K562 (cell line): ENCODE results near the gene LSS. TPM values are rescaled to one million over a fixed set of nuclear protein-coding genes. Genes with fewer than 3 reads are reported as not detected.
A peak's percentile ranks its signal among the peaks of the same experiment; 100 is the strongest.

Source experiments
- ATAC-seq: fragments of 200-7000 bp; cut with Tn5 transposase; 3 replicates; pipeline ENCODE4 v1.9.1; 2020; ENCODE audit warnings: moderate library complexity
- BruUV-seq: library from RNA; stranded (reverse); fragments of 400-500 nt; replicated peaks from 2 replicates; lab custom pipeline; 2021; lab: Mats Ljungman, UMichigan
- CTCF ChIA-PET: fragments of 300-600 bp; formaldehyde crosslinking; extraction: SDS; loops from one replicate; lab custom pipeline; 2021; ENCODE audit warnings: low intra/inter-chr PET ratio; lab: Yijun Ruan, JAX
- POLR2A ChIA-PET: fragments of 300-600, 350-650 bp; sonication (Branson Sonifier 250); formaldehyde crosslinking; extraction: SDS; loops from one replicate; lab custom pipeline; 2021; ENCODE audit warnings: antibody characterized with exemption, inconsistent platforms; lab: Yijun Ruan, JAX
- DNase-seq, 4 experiments: peaks; one replicate each; pipeline versions ENCODE4 v3.0.0 to v3.0.0-alpha.2; 2011 to 2018; ENCODE audit warnings: low spot score in 3 of 4, mixed read lengths in 3 of 4; ENCODE audit errors: extremely low read depth in 1 of 4
- FAIRE-seq: peaks from 2 replicates; lab custom pipeline; 2011; peaks lifted over from hg19 to GRCh38; lab: Jason Lieb, UNC
- H2AFZ ChIP-seq: 2 replicates; pipeline ENCODE4 v1.6.0; 2011; ENCODE audit warnings: low read depth, low read length, control low read depth, inconsistent platforms
- H3K27ac ChIP-seq: fragments of 200-600 bp; 3 replicates; pipeline ENCODE4 v1.8.0; 2011; ENCODE audit warnings: low read depth, mild to moderate bottlenecking, control low read depth, inconsistent platforms, low read length, moderate library complexity, mixed read lengths; ENCODE audit errors: extremely low read depth
- H3K27me3 ChIP-seq, 2 experiments: fragments of 300-600 bp in 1 of 2; 2 replicates in 1 of 2; 3 replicates in 1 of 2; pipeline versions ENCODE4 v1.6.0 to v1.8.0; 2011; ENCODE audit warnings: inconsistent platforms in 2 of 2, low read length in 2 of 2, mild to moderate bottlenecking in 1 of 2, mixed read lengths in 1 of 2, moderate library complexity in 1 of 2; ENCODE audit not compliant: control insufficient read depth in 2 of 2, insufficient read depth in 2 of 2
- H3K36me3 ChIP-seq: fragments of 300-600 bp; 3 replicates; pipeline ENCODE4 v1.8.0; 2011; ENCODE audit warnings: mild to moderate bottlenecking, low read length, inconsistent platforms; ENCODE audit not compliant: control insufficient read depth, insufficient read depth
- H3K4me1 ChIP-seq, 2 experiments: fragments of 200-600 bp in 1 of 2; replicated peaks in 1 of 2; 2 replicates in 1 of 2; 3 replicates in 1 of 2; pipeline versions ENCODE4 v1.5.1 to v1.8.0; 2011; ENCODE audit warnings: inconsistent platforms in 2 of 2, low read length in 2 of 2, mild to moderate bottlenecking in 1 of 2, mixed read lengths in 1 of 2, moderate library complexity in 1 of 2; ENCODE audit not compliant: control insufficient read depth in 2 of 2, insufficient read depth in 2 of 2
- H3K4me2 ChIP-seq: 2 replicates; pipeline ENCODE4 v1.6.1; 2011; ENCODE audit warnings: low read length, control low read depth, inconsistent platforms, mixed read lengths; ENCODE audit not compliant: insufficient read depth
- H3K4me3 ChIP-seq: fragments of 200-600 bp; sonication (generic), shearing (Covaris generic); 2 replicates; pipeline ENCODE4 v1.5.1; 2016; ENCODE audit warnings: control low read depth, inconsistent platforms
- H3K79me2 ChIP-seq: fragments of 200-600 bp; 3 replicates; pipeline ENCODE4 v1.8.0; 2011; ENCODE audit warnings: low read length, inconsistent platforms; ENCODE audit not compliant: control insufficient read depth, insufficient read depth
- H3K9ac ChIP-seq, 2 experiments: 2 replicates each; pipeline versions ENCODE4 v1.6.0 to v1.6.1; 2011; ENCODE audit warnings: low read depth in 2 of 2, low read length in 2 of 2, control low read depth in 1 of 2, inconsistent platforms in 1 of 2, mild to moderate bottlenecking in 1 of 2, mixed read lengths in 1 of 2; ENCODE audit not compliant: insufficient read depth in 1 of 2
- H3K9me1 ChIP-seq: one replicate; pipeline ENCODE4 v1.6.0; 2011; ENCODE audit warnings: inconsistent platforms, mild to moderate bottlenecking, low read length, moderate library complexity; ENCODE audit not compliant: control insufficient read depth, insufficient read depth
- H3K9me3 ChIP-seq: replicated peaks from 2 replicates; pipeline ENCODE4 v1.5.1; 2011; ENCODE audit warnings: low read depth, low read length, inconsistent platforms; ENCODE audit not compliant: control insufficient read depth, insufficient read depth
- H4K20me1 ChIP-seq: replicated peaks from 2 replicates; pipeline ENCODE4 v1.6.1; 2011; ENCODE audit warnings: low read length, inconsistent platforms, mixed read lengths; ENCODE audit not compliant: control insufficient read depth, insufficient read depth
- CHD1 ChIP-seq: fragments of 200-600 bp; sonication (generic); IDR thresholded peaks from one replicate; pipeline ENCODE4 v1.6.1; 2012; ENCODE audit warnings: mild to moderate bottlenecking, moderate library complexity, low read length, inconsistent platforms
- CREB3L1 ChIP-seq: fragments of 450-650 bp; IDR thresholded peaks from 2 replicates; pipeline ENCODE4 v1.6.1; 2014; ENCODE audit warnings: low read depth, mild to moderate bottlenecking, moderate library complexity, borderline replicate concordance
- ETV6 ChIP-seq, 3 experiments: fragments of 150-350 bp in 1 of 3; sonication (generic) in 1 of 3; formaldehyde crosslinking in 1 of 3; IDR thresholded peaks; 2 replicates each; pipeline versions ENCODE4 v1.6.1 to v1.8.0; 2014 to 2022; ENCODE audit warnings: borderline replicate concordance in 2 of 3, low read depth in 2 of 3, antibody characterized with exemption in 1 of 3, low read length in 1 of 3, mild to moderate bottlenecking in 1 of 3, missing genetic modification reagents in 1 of 3
- RBM14 ChIP-seq: fragments of 200-400 bp; formaldehyde crosslinking; IDR thresholded peaks from 2 replicates; pipeline ENCODE4 v1.6.1; 2018; ENCODE audit warnings: low read depth, mild to moderate bottlenecking, low read length, moderate library complexity, borderline replicate concordance; ENCODE audit not compliant: insufficient read depth
- TSC22D4 ChIP-seq: fragments of 450-650 bp; IDR thresholded peaks from 2 replicates; pipeline ENCODE4 v1.6.1; 2016; ENCODE audit warnings: missing genetic modification characterization, missing biosample characterization, control low read depth
- ZNF395 ChIP-seq: fragments of 200-800 bp; sonication (Bioruptor generic); IDR thresholded peaks from 2 replicates; pipeline ENCODE4 v1.6.1; 2017; ENCODE audit warnings: missing genetic modification characterization, missing compliant biosample characterization
- ZNF764 ChIP-seq: fragments of 250-450 bp; sonication (Bioruptor Pico); IDR thresholded peaks from 2 replicates; pipeline ENCODE4 v1.4.0; 2020; ENCODE audit warnings: low read depth, mild to moderate bottlenecking, moderate library complexity
- WGBS: fragments of 100-300 bp; shearing (Covaris generic); methylation state at CpG from one replicate; pipeline ENCODE4 v1.1.6; 2016; ENCODE audit warnings: low coverage, mixed read lengths; ENCODE audit not compliant: insufficient coverage; ENCODE audit errors: missing lambda C conversion rate; 5-methylcytosine and 5-hydroxymethylcytosine counted together
- in situ Hi-C: fragments of 300-500 bp; cut with MboI; formaldehyde crosslinking; loops from 4 replicates; pipeline ENCODE4 v1.15.0; 2018; ENCODE audit warnings: inconsistent platforms, mixed read lengths
- intact Hi-C: fragments of 100-400 bp; cut with micrococcal nuclease; formaldehyde crosslinking; loops from 2 replicates; pipeline ENCODE4 v1.14.2; 2022
- polyA plus RNA-seq, 8 experiments: library from polyadenylated mRNA; depleted of rRNA in 4 of 8; stranded (reverse) in 5 of 8; unstranded in 3 of 8; fragments of >200 nt; fragmentation: Nextera tagmentation in 2 of 8; fragmentation: Illumina TruSeq in 1 of 8; extraction: Ambion mirVana in 2 of 8; extraction: Trizol in 1 of 8; gene quantifications; 2 replicates each; pipeline versions ENCODE4 v1.2.1 to v1.2.3, GENCODE V29; 2011 to 2014; ENCODE audit warnings: inconsistent platforms in 1 of 8, missing spikeins in 1 of 8
- total RNA-seq, 7 experiments: library from RNA; depleted of rRNA in 6 of 7; stranded (reverse); fragments of >200 nt in 6 of 7; fragmentation: Illumina TruSeq in 2 of 7; extraction: Trizol in 2 of 7; gene quantifications; 2 replicates each; pipeline versions ENCODE4 v1.2.1 to v1.2.3, GENCODE V29; 2011 to 2021; ENCODE audit warnings: low replicate concordance in 1 of 7

The LSS gene
- total and polyA plus RNA-seq, 9 of the 15 experiments (the other 6 are each of a cell fraction or from before 2014, with no cell fraction given) = 2.2 to 89.5 (median 37.4) TPM

DNA sequence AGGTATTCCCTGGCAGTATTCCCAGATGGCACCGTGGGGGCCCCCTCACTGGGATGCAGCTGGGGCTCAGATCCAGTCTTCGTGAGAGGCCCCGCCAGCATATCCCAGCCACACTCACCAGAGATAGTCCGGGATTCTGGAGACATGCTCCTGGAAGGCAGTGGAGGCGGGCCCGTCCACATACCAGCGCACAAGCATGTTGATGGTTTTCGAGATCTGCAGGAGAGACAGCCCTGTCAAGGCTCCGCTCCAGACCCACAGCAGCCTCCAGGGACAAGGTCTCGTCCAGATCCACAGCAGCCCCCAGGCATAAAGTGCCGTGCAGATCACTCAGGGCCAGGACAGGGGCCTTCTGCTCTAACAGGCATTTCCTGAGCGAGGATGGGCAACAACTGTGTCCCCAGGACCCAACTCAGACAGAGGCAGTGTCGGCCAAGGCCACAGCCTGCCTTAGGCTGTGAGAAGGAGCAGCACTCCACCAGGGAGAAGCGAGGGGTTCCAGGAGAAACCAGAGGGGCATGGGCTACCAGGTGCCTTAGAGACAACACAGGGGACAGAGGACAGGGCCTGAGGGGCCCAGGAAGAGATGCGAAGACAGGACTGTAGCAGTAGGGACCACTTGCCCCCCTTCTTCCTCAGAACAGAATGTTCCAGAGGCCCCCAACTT, 14.8 kb downstream of the LSS start:
- 89% methylated on average over 14 of the region's 15 CpGs for WGBS
- no peak overlapping the region for H3K4me2 ChIP-seq
- DNase-seq (no peak), ATAC-seq (no peak), FAIRE-seq (no peak)
- no peak overlapping the region for H2AFZ ChIP-seq
- in situ Hi-C loops = no loop called here
- H3K9me3 ChIP-seq = no peaks in the 10 kb centered on the region
- no peaks in the 10 kb centered on the region for H3K79me2 ChIP-seq
- CTCF ChIA-PET = no interaction called here
- peak overlapping the region in 1 of 2 experiments; percentile 48; a peak in 1 of 4 replicates for H3K9ac ChIP-seq
- BruUV-seq = no TSS peak
- H3K27me3 ChIP-seq = no peaks in the 10 kb centered on the region
- peaks cover 0 to 24% of the 10 kb centered on the region in 2 experiments; a peak in 1 of 5 replicates for H3K4me1 ChIP-seq
- TF ChIP-seq CHD1 = no peak
- TF ChIP-seq ZNF764 (CRISPR knock-in tag) = no peak
- no peak for TF ChIP-seq RBM14
- TF ChIP-seq ZNF395 (CRISPR knock-in tag) = no peak
- no peak for TF ChIP-seq ETV6 (IDR thresholded peaks at IDR 0.05; ENCODE audit: borderline replicate concordance in 1 of 2, low read depth in 2 of 2, low read length in 1 of 2)
- no peak for TF ChIP-seq ETV6 (CRISPR knock-in tag; IDR thresholded peaks at IDR 0.05; ENCODE audit: borderline replicate concordance)
- TF ChIP-seq TSC22D4 (tag) = no peak
- no peak for TF ChIP-seq CREB3L1
- TF ChIP-seq, all 486 proteins: peak for 0
- intact Hi-C loops = no loop called here
- Histone ChIP-seq H3K27ac (no peak overlapping the region), H3K36me3 (peaks cover 82% of the 10 kb centered on the region; the same call in 2 of the 3 replicates), H4K20me1 (no peaks in the 10 kb centered on the region; the same call in 1 of the 2 replicates), H3K9me1 (no peaks in the 10 kb centered on the region), H3K4me3 (no peak overlapping the region)
- POLR2A ChIA-PET = no interaction called here
